Measurements from ENCODE around the gene ATP6V0A4.

GRCh38 chr7:138667535-138668228, 130.3 kb downstream of the ATP6V0A4 start:
- TF ChIP-seq EZH2phosphoT487 (conservative IDR thresholded peaks at IDR 0.05; ENCODE audit: low read length) (no peak), CTCF (IDR thresholded peaks at IDR 0.05; ENCODE audit: insufficient read depth, low read length, poor library complexity, severe bottlenecking) (no peak)
